Right hindlimb (tissue), 1 donor: ENCODE measurements around the gene ARHGAP19.
"Not testable (repeated sequence)": the region's sequence is repeated elsewhere in the genome, so short reads cannot be mapped to it uniquely, and the experiment has no call there.

ENCODE experiments used
- DNase-seq: peaks from one replicate; pipeline ENCODE4 v3.0.0-alpha.2; 2018

The ARHGAP19 gene

DNA sequence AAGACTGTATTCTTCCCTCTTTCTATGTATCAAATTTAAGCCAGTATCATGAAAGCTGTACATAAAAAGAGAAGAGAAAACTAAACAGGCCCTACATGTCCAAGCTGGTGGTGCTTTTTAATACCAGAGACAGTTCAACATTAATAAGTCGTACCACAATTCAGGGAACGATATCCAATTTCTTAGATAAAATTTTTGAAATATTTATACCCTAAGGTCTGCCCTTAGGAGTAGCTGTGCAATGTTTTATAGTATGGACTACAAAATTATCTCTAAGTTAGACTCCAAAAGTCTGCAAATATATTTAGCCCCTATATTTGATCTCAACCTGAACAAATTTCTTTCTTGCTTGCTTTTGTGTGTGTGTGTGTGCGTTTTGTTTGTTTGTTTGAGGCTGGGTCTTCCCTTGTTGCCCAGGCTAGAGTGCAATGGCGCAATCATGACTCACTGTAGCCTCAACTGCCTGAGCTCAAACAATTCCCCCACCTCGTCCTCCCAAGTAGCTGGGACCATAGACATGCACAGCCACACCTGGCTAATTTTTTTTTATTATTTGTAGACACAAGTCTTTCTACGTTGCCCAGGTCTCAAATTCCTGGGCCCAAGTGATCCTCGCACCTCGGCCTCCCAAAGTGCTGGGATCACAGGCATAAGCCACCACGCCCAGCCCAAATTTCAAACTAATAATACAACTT is 13.2 kb downstream of the ARHGAP19 start:
- DNase-seq = no peak

DNA sequence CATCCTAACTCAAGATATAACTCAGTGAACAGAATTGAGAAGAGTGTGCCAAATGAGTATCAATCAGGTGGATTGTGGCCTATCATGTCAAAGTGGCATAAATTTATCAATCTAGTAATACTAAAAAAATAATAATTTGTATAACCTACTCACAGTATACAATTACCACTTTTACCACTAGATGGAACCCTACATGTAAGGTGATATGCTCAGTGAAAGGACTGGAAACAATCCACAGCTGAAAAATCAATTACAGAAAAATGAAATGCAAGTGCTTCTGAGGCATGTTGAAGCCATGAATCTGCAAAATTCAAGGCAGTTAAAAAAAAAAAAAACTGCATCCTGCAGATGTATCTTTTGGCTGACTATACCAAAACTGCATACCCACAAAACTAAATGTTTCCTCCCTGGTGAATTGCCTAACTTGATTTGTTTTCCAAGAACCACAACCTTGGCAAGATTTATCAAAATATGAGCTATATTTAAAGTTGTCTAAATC is 13.9 kb downstream of the ARHGAP19 start:
- DNase-seq = no peak

DNA sequence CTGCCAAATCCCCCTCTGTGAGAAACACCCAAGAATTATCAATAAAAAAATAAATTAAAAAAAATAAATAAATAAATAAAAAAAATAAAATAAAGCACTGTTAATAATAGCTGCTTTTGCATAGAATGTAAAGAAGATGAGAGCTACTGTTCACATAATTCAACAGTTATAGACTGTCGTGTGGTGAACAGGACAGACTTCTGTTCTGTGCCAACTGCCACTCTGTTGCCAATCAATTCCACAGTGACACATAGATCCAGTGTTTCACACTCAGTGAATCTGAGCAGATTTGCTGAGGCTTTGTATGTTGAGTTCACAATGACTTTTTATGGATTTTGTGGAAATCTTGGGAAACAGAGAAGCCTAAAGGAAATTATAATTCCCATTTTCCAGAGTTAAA is 14.9 kb downstream of the ARHGAP19 start:
- no peak for DNase-seq

DNA sequence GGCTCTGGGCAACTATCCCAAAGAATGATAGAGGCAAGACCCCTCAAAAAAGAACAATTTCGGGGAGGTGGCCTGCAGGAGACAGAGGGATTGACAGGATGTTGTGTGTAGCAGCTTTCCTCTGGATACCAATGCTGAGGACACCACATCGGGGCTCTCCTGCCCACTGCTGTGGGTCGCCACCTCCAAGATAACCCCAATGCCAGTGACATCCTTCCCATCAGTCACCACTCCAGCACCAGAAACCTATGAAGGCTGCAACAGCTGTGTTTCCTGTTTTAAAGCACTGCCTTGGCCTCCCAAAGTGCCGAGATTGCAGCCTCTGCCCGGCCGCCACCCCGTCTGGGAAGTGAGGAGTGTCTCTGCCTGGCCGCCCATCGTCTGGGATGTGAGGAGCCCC is 17.6 kb downstream of the ARHGAP19 start:
- DNase-seq = no peak

DNA sequence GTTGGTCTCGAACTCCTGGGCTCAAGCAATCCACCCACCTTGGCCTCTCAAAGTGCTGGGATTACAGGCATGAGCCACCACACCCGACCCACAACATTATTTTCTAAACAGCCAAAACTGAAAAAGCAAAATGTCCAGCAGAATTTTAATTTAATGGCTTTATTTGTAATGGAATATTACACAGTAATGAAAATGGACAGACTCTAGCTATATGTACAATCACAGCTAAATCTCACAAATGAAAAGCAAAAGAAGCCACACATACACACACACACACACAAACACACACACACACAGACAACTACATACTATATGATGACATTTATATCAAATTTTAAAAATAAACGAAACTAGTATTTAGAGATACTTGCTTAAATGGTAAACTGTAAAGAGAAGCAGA is 18.7 kb downstream of the ARHGAP19 start:
- DNase-seq = no peak

DNA sequence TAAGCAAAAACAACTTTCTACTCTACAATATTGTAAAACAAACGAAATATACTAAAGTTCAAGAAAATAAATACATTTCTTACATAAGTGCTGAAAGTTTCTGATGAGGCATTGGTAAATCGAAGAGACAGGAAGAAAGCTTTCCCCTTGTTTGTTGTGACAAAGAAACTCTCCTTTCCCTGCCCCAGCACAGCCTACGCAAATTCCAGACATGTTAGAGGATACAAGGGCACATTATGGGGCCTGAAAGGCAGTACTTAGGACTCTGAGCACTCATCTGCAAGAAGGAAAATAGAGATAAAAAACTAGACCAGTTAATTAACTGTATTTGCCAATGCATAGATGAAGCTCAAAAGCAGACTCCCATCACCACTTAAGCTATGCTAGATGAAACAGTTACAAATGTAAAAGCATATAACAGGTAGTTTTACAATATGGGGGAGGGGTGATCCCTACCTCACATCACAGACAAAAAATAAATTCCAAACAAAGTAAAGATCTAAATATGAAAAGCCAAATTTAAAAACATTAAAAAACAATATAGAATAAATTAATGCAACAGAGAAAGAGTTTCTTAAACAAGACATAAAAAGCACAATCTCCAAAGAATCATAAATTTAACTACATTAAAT is 21.8 kb downstream of the ARHGAP19 start:
- DNase-seq = no peak

DNA sequence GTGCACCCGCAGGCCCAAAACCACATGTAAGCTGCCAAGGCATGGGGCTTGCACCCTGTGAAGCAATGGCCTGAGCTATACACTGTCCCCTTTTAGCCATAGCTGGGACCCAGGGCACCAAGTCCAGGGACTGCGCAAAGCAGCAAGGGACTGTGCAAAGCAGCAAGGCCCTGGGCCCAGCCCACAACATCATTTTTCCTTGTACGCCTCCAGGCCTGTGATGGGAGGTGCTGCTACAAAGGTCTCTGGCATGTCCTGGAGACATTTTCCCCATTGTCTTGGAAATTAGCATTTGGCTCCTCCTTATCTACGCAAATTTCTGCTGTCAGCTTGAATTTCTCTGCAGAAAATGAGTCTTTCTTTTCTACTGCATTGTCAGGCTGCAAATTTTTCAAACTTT is 24.8 kb downstream of the ARHGAP19 start:
- no peak for DNase-seq

DNA sequence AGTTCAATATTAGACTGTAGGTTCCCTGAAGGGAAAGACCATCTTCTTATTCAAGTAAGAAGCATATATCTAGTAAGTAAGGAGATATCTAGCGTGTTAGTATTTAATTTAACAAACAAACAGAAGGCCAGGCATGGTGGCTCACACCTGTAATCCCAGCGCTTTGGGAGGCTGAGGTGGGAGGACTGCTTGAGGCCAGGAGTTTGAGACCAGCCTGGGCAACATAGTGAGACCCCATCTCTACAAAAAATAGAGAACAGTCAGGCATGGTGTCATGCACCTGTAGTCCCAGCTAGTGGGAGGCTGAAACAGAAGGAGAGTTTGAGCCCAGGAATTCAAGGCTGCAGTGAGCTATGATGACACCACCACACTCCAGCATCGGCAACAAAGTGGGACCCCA is 27.3 kb downstream of the ARHGAP19 start:
- DNase-seq = not testable (repeated sequence)

DNA sequence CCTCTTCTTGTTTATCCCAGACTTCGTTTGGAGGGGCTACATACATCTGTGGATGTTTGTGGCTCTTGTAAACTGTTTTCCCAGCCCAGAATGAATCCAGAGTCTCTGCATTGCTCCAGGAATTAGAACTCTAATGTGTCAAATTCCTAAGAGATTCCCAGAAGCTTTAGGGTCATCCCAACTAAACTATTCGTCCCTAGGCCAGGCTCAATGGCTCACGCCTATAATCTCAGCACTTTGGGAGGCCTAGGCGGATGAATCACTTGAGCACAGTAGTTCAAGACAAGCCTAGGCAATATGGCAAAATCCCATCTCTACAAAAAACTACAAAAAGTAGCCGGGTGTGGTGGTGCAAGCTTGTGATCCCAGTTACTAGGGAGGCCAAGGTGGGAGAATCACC is 28.5 kb downstream of the ARHGAP19 start:
- no peak for DNase-seq

DNA sequence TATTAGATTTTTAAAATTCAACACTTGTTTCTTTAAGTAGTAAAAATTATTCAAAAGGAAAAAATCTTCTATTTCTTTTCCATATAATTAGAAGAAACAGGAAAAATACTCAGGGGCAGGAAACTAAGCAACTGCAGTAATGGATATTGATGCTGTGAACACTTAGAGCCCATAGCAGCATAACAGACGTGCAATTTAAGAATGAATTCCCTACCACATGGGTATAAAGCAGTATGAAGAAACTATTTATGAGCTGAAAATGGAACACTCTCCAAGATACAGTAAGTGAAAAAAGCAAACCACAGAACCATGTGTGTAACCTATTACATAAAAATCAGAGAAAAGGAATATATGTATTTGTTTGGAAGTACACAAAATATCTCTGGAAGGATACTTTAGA is 30.8 kb downstream of the ARHGAP19 start:
- DNase-seq = no peak

DNA sequence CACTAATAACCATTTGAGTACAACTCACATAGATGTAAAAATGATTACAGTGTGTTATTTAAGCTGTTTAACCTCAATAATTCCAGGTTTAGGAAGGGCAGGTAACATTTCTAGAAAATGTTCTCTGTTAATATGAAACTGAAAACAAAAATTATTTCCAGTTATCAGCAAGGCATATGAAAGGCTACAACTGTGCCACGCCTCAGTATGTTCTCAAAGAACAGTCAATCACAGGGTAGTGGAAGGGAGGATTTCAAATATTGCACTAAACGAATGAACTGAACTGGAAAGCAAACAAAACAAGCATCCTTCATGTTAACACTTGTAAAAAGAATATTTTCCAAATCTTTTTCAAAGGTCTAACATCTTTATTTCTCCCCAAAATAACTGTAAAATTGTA is 31.3 kb downstream of the ARHGAP19 start:
- DNase-seq = no peak

DNA sequence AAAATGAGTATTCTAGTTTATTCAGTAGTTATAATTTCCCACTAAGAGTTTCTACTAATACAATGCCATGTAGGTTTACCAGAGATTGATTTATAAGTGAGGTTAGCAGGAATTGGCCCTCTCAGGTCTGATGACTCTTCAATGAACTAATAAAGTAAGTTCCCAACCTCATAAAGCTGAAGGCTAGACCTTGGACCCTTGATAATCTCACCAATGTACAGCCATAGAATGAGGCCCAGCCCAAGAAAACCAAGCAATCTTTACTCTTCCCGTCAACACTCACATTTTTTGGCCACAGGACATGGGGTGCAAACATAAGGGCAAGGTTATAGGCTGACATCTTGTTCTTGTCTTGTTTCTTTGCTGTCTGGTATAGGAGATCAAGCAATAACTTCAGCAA is 33.3 kb downstream of the ARHGAP19 start:
- no peak for DNase-seq

DNA sequence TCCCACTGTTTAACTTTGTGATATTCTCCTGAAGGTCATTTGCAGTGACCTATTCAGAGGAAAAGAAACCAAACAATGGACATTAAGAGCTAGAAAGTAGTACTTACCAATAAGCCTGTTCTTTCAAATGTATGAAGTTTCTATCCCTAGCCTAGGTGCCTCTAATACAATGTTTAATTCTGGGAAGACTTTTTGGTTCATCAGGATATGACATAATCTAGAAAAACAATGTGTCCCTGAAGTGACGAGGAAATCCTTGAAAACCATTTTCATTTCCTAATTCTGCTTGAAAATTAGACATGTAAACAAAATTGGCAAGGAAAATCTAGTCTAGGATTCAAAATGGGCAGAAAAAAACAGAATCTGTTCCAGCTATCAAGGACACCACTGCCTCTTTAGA is 36.1 kb downstream of the ARHGAP19 start:
- no peak for DNase-seq

DNA sequence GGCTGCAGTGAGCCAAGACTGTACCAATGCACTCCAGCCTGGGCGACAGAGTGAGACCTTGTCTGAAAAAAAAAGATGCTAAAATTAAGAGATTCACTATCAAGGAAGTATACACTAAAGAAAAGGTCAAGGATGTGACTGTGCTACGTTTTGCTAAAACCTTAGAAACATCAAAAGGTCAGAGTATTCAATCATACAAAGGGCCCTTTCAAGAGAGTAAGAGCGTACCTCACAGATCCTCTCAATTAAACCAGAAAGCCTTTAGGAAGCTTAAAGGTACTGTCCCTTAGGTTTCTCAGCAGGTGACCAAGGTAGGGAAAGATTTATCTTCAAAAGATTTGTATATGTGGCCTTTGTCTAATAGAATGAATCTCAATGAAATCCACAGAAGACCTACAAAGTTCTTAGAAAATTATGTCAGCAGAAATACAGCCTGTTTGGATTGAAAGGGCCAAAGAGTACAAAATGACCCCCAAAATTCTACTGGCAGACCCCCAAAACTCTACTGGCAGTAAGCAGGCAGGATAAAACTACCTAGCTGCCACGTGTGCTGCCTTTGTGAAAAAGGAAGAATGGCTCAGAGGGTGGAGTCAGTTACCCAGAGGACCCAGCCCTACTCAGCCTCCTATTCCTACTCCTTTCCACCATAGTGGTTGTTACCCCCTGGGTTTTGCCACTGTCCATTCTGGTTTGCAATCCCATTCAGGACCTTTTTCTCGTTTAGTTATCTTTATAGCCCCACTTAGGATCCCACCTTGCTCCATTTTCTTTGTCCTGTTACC is 36.7 kb downstream of the ARHGAP19 start:
- no peak for DNase-seq

DNA sequence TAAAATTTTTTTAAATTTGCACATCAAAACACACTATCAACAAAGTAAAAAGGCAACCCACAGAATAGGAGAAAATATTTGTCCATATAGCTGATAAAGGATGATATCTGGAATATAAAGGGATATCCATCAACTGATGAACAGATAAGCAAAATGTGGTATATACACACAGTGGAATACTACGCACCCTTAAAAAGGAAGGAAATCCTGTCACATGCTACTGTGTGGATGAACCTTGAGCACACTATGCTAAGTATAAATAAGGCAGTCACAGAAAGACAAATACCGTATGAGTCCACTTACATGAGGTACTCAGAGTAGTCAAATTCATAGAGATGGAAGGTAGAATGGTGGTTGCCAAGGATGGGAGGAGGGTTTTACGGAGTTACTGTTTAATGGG is 37.7 kb downstream of the ARHGAP19 start:
- DNase-seq = no peak

DNA sequence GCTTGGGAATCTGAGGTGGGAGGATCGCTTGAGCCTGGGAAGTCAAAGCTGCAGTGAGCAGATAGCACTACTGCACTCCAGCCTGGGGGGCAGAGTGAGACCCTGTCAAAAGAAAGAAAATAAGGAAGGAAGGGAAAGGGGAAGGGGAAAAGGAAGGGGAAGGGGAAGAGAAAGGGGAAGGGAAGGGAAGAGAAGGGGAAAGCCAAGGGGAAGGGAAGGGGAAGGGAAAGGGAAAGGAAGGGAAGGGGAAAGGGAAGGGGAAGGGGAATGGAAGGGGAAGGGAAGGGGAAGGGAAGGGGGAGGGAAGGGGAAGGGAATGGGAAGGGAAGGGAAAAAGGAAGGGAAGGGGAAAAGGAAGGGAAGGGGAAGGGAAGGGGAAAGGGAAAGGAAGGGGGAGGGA is 41.5 kb downstream of the ARHGAP19 start:
- DNase-seq = no peak

DNA sequence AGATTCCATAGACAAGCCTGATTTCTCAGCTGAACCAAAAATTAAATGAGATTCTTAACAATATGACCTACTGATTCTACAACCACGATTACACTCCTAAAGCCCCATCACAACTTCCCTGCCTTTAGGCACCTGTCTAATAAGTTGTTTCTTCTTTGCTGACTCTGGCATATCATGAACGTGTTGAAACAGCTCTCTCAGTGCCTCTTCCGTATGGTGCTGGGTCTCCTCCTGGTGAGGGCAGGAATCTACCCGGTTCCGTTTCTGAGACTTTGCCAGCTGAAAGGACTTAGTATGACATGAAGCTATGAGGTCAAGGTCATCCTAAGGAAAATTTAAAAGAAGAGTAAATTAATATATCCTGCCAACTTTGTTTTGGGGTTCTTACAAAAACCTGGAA is 48.6 kb downstream of the ARHGAP19 start:
- DNase-seq = no peak

DNA sequence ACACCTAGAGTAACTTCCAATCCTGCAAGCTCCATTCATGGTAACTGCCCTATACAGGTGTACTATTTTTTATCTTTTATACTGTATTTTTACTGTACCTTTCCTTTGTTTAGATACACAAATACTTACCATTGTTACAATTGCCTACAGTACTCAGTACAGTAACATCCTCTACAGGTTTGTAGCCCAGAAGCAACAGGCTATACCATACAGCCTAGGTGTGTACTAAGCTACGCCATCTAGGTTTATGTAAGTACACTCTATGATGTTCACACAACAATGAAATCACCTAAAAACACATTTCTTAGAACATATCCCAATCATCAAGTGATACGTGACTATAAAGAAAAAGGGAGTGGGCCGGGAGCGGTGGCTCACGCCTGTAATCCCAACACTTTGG is 53.6 kb downstream of the ARHGAP19 start:
- DNase-seq = no peak

DNA sequence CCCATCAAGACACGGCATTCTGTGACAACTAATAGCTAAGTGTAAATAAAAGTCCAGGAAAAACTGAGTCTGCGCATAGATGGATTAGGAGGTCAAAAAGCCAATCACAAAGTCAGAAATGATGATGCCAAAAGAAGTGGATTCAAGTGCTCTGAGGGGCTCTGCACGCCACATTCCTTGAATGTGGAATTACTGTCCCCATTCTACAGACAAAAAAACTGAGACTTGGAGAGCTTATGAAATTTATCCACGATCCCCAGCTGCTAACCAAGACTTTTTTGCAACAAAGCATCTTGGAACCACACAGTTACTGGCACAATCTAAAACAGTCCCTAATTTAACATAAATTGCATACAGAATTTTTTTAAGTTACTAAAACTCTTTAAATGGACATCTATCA is 57.1 kb downstream of the ARHGAP19 start:
- DNase-seq = no peak

DNA sequence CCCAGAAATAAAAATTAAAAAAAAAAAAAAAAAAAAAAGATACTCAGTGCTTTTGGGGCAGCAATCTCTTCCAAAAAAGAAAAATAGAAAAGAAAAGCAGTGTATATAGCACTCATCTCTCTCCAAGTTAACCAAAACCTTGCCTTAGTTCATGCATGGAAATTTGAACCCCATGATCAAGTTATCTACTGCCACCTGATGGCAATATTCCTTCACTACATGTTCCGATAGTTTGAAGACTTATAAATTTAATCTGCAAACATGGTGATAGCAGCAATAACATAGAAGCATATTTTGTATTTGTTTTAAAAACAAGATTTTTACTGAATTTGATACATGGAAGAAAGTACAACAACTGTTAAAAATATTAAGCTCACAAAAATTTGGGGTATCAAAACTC is 58.0 kb downstream of the ARHGAP19 start:
- DNase-seq = no peak

DNA sequence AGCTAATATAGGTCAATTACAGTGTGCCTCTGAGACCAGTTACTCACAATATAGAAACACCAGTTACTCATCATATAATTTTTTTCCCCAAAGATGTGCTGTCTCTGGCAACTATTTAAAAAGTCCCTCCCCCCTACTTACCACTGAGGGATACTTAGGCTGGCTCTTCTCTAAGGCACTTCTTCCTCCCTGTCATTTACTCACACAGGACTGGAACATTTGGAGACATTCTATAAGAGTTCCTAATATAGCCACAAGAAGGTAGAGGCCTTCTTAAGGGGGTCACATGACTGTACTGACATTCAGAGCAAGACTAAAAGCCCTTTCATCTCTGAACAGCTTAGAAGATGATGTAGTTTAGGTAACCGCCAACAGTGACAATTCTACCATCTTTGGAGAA is 62.3 kb downstream of the ARHGAP19 start:
- no peak for DNase-seq

DNA sequence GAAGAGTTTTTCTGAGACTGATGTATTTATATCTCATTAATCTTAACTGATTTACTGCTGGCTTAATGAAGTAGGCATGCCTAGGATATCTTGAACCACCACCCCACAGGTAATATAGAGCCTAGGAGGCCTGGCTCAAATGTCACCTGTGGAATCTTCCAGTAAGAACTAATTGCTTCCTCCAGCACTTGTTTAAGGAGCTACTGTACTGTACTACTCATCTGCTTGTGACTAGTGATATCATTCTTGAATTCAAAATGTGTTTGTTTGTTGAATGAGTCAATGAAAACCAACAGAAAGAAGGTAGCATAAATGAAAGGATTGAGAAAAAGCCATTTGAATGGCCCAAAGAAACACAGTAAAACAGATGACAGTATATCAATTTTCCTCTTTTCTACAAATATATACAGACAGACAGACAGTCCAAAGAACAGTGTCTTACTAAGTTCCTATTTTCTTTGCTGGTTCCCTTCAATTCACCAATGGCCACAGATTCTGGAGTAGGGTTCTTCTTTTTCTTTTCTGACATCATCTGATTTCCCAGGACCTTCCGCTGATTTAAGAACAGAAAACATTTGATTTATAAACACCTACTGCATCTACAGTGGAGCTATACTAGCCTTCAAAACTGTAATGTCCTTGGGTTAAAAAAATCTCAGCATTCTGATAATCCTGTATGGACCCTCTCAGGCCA is 63.0 kb downstream of the ARHGAP19 start:
- DNase-seq = no peak

DNA sequence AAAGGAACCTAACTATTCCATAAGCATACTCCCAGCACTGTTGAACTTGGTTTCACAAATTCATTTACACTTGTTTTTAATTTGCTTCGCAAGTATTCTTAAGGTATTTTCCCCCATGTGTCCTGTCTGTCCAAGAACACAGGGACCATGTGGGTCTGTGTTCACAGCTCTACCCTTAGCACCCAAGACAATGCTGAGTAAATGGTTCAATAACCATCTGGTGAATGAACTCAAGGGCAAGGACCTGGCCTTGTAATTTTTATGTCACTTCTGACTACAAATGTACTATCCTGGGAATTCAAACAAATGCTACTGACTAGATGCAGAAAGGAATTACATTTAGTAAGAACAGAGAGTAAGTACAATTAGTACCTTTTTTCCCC is 63.7 kb downstream of the ARHGAP19 start:
- DNase-seq = no peak
